DMS153 treated with DMSO at 0.1 percent for 48 hours (cell line): ENCODE results near the gene OR1F1.
A peak's percentile ranks its signal among the peaks of the same experiment; 100 is the strongest.
"Not testable (repeated sequence)": the region's sequence is repeated elsewhere in the genome, so short reads cannot be mapped to it uniquely, and the experiment has no call there.

Experiments
- DNase-seq: peaks from one replicate; lab custom pipeline; 2025; ENCODE audit not compliant: unreplicated experiment; lab: John Stamatoyannopoulos, UW

Gene OR1F1

DNA sequence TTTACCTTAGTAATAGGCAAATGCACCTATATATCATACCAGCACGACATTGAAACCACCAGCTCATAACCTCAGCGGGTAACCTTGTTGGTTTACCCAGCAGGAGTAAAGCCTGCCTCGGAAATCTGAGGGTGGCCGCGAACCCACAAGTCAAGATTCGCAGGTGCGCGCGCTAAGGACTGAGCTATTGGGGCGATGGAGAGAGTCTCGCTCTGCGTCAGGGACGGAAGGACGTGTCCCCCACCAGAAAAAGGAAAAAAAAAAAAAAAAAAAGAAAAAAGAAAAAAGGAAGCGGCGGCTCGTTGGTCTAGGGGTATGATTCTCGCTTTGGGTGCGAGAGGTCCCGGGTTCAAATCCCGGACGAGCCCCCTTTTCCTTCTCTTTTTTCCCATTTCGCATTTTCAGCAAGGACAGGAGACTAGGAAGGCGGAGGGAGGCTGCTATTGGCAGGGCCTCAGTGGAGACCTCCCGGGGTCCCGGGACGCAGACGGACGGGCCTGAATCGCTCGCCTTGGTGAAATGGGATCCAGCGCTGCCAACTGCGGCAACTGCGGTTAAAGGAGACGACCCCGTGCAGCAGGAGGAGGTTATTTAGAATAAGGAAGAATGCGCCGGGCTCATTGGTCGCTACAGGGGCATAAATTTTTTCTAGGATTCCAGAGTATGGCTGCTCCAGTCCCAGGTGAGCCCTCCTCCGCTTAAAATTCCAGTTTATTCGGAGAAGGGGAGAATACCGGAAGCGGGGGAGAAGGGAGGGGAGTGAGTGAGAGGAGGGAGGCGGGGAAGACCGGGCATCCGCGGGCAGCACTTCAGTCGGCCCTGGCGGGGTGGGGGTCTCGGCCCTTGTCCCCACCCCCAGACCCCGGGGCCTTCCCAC, at the start of gene OR1F1:
Gene OR1F1, plus strand, starts transcription at position 407 of the 877 bp plus-strand sequence.
- no peak for DNase-seq

- DNase-seq: no peak
Measured at GRCh38 chr16:3138342-3138741, 49.7 kb upstream of the OR1F1 start.

GRCh38 chr16:3138823-3139426, 49.1 kb upstream of the OR1F1 start:
- DNase-seq: no peak

- not testable (repeated sequence) for DNase-seq
Measured at GRCh38 chr16:3139561-3139960, 48.4 kb upstream of the OR1F1 start.

DNA sequence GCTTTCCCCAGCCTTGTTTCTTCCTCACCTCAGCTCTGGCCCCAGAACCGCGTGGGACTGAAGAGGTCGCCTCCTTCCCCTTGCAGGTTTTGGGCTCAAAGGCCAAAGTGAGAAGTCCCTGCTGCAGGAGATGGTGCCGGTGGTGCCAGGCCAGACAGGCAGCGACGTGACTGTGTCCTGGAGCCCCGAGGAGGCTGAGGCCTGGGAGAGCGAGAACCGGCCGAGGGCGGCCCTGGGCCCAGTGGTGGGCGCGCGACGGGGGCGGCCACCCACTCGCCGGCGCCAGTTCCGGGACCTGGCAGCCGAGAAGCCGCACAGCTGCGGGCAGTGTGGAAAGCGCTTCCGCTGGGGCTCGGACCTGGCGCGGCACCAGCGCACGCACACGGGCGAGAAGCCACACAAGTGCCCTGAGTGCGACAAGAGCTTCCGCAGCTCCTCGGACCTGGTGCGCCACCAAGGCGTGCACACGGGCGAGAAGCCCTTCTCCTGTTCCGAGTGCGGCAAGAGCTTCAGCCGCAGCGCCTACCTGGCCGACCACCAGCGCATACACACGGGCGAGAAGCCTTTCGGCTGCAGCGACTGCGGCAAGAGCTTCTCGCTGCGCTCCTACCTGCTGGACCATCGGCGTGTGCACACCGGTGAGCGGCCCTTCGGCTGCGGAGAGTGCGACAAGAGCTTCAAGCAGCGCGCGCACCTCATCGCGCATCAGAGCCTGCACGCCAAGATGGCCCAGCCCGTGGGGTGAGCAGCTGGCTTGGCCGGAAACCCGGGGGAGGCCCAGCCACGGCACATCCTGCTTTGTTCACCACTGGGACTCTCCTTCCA, 47.2 kb upstream of the OR1F1 start:
- DNase-seq: no peak

DNA sequence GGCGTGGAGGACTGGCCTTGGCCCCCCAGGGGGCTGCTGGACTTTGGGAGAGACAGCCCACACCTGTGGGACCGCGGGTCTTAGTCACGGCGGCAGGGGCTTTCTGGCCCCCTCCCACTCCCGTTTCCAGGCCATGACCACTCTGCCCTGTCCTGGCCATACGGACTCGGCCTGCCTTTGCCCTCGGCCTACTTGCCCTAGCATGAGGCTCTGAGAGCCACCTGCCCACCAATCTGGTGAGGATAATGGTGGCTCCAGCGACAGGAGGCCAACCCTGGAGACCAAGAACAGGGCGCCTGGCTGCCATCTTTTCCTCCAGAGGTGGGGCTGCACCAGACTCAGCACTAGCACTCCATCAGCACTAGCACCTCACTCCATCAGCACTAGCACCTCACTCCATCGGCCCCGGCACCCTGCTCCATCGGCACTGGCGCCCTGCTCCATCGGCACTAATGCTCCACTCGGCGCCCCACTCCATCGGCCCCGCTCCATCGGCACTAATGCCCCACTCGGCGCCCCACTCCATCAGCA, 46.2 kb upstream of the OR1F1 start:
- no peak for DNase-seq

DNA sequence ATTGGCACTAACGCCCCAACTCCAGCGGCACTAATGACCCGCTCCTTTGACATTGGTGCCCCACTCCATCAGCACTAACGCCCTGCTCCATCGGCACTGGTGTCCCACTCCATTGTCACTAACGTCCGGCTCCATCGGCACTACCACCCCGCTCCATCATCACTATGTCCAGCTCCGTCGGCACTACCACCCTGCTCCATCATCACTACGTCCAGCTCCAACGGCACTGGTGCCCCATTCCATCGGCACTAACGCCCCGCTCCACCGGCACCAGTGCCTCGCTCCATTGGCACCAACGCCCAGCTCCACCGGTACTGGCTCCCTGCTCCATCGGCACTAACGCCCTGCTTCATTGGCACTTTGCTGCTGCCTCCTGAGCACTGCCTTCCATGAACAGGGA, 45.7 kb upstream of the OR1F1 start:
- DNase-seq: no peak

- no peak for DNase-seq
Measured at GRCh38 chr16:3142770-3143169, 45.2 kb upstream of the OR1F1 start.

- DNase-seq: no peak
Measured at GRCh38 chr16:3143189-3143588, 44.8 kb upstream of the OR1F1 start.

DNA sequence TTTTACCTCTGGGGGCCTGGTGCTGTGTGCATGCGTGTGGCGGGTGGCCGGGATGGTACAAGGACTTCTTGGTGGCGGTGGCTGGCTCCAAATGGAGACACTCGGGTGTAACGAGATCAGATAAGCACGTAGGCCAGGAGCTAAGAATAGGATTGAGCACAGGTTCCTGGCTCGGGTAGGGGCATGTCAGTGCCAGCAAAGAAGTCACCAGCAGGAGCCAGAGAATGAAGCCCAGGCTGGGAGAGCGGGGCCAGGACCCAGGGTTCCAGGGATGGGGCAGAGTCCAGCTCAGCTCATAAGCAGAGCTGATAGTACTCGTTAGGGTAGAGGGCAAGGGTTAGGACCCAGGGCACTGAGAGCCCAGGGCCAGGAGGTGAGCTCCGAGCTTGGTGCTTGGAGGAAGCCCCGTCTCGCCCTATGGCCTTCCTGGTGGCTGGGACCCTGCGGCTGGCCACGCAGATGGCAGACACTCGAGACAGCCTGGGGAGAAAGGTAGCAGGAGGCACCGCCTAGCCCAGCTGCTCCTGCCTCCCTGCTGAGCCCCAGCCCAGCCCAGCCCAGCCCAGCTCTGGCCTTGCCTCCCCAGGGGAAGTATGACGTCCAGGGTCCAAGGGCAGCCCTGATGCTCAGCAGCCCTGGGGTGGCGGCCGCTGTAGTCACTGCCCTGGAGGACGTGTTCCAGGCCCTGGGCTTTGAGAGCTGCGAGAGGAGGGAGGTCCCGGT, 44.2 kb upstream of the OR1F1 start:
- no peak for DNase-seq

- no peak for DNase-seq
Measured at GRCh38 chr16:3144321-3144983, 43.6 kb upstream of the OR1F1 start.

GRCh38 chr16:3145151-3145550, 42.9 kb upstream of the OR1F1 start:
- no peak for DNase-seq

DNA sequence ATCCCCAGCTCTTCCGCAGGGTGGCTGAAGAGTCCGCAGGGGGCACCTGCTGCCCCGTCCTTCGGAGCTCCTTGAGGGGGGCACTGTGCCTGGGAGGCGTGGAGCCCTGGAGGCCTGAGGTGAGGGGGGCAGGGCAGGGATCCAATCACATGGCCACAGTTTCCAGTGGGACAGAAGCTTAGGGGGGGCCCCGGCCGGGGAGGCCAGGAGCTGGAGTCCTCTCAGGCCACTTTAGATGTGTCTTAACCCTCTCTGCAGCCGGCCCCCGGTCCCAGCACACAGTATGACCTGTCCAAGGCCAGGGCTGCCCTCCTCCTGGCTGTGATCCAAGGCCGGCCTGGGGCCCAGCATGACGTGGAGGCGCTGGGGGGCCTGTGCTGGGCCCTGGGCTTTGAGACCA, 42.3 kb upstream of the OR1F1 start:
- DNase-seq: no peak

- no peak for DNase-seq
Measured at GRCh38 chr16:3147046-3147756, 40.8 kb upstream of the OR1F1 start.

- DNase-seq: no peak
Measured at GRCh38 chr16:3147757-3148104, 40.3 kb upstream of the OR1F1 start.

DNA sequence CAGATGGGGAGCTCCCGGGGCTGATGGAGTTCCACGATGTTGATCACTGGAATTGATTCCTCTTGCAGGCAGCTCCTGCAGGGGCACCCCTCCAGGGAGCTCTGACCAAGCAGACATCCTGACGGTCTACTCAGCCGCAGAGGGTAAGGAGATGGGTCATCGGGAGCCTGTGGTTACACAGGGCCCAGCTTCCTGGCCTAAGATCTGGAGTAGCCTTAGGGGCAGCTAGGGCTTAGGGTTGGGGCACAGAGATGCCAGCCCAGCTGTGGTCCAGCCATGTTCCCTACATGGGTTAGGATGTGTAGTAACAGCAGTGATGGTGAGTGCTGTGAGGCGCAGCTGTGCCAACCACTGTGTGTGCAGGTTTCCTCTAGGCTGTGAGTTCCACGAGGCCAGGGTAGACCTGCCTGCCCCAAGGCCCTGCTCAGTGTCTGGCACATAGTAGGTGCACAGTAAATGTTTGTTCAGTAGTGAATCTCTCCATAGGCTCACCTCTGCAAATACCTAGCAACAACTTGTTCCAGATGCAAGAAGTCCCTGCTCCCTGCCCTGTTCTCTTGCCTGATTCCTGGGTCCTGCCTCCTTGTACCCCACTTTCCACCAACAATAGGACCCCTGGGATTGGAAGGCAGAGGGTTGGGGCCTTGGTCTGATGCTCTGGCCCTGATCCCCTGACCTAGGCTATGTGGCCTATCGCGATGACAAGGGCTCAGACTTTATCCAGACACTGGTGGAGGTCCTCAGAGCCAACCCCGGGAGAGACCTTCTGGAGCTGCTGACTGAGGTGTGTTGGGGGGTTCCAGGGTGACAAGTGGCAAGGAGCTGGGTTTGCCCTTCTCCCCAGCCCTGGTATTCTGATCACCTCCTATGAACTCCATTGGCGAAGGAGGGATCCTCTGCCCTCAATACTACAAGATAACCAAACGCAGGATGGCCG, 39.5 kb upstream of the OR1F1 start:
- DNase-seq: no peak

DNA sequence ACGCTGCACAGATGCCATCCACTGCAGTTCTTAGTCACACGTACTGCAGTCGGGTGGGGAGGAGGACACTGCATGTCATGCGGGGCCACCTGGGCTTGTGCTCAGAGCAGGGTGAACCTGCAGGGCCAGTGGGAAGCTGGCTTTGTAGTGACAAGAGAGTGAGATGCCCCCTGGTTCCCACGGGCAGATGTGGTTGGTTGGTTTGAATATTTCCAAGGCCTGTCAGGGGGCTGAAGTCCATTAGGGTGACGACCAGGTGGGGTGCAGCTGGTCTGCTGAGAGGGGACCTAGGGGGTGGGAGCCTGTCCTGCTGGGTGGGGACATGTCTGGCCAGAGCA, 38.8 kb upstream of the OR1F1 start:
- DNase-seq: no peak

- peak; percentile 46 for DNase-seq
Measured at GRCh38 chr16:3149630-3150345, 38.2 kb upstream of the OR1F1 start.
